Urinary bladder (tissue), 4 donors: ENCODE data around the gene RAMACL. TPM values are rescaled to one million over a fixed set of nuclear protein-coding genes. Genes with fewer than 3 reads are reported as not detected.
A peak's percentile ranks its signal among the peaks of the same experiment; 100 is the strongest.

Experiments used
- DNase-seq: peaks from one replicate; pipeline ENCODE4 v3.0.0-alpha.2; 2015; ENCODE audit errors: extremely low spot score
- H3K27ac ChIP-seq: one replicate; pipeline ENCODE4 v1.5.1; 2013; ENCODE audit warnings: low read depth, mild to moderate bottlenecking, moderate library complexity
- H3K36me3 ChIP-seq: one replicate; pipeline ENCODE4 v1.6.1; 2013; ENCODE audit warnings: mild to moderate bottlenecking, moderate library complexity; ENCODE audit not compliant: insufficient read depth
- H3K4me1 ChIP-seq: one replicate; pipeline ENCODE4 v1.6.1; 2013; ENCODE audit warnings: mild to moderate bottlenecking, moderate library complexity; ENCODE audit not compliant: insufficient read depth
- H3K4me3 ChIP-seq: one replicate; pipeline ENCODE4 v1.5.1; 2013; ENCODE audit warnings: low read depth, low read length
- WGBS: extraction: QIAGEN DNeasy Blood & Tissue Kit; methylation state at CpG from one replicate; pipeline ENCODE4 v1.1.7; 2013; 5-methylcytosine and 5-hydroxymethylcytosine counted together
- polyA plus RNA-seq: library from polyadenylated mRNA; stranded (reverse); fragments of 200-250 nt; gene quantifications from one replicate; pipeline ENCODE4 v1.2.3, GENCODE V29; 2013
- total RNA-seq: library from RNA; depleted of rRNA; stranded (reverse); fragments of >200 nt; gene quantifications from one replicate; pipeline ENCODE4 v1.2.3, GENCODE V29; 2014
- donor health status: healthy with polysubstance abuse.
- donor health status: healthy.

RAMACL gene
- total and polyA plus RNA-seq, 2 donors, result 0.37 to 6.0 TPM

GRCh38 chr6:166624275-166624674, 37.8 kb upstream of the RAMACL start:
- no peaks in the 10 kb centered on the region for H3K36me3 ChIP-seq
- no peak overlapping the region for H3K4me3 ChIP-seq
- H3K4me1 ChIP-seq, result no peaks in the 10 kb centered on the region
- no peak for DNase-seq
- peak overlapping the region; percentile 35 for H3K27ac ChIP-seq
- WGBS, result 57% methylated on average over 4 of the region's 4 CpGs

GRCh38 chr6:166623318-166623717, 36.8 kb upstream of the RAMACL start:
- no peaks in the 10 kb centered on the region for H3K36me3 ChIP-seq
- peak overlapping the region; percentile 0 for H3K27ac ChIP-seq
- 87% methylated on average over 5 of the region's 5 CpGs for WGBS
- DNase-seq, result no peak
- no peaks in the 10 kb centered on the region for H3K4me1 ChIP-seq
- H3K4me3 ChIP-seq, result no peak overlapping the region

- Histone ChIP-seq H3K36me3 (no peaks in the 10 kb centered on the region), H3K27ac (no peak overlapping the region), H3K4me3 (no peak overlapping the region), H3K4me1 (no peaks in the 10 kb centered on the region)
- WGBS, result 77% methylated on average over 6 of the region's 6 CpGs
- no peak for DNase-seq
These were observed 34.6 kb upstream of the RAMACL start for GRCh38 chr6:166621114-166621540.

- no peak overlapping the region for H3K27ac ChIP-seq
- DNase-seq, result no peak
- H3K4me1 ChIP-seq, result no peaks in the 10 kb centered on the region
- WGBS, result 61% methylated on average over 8 of the region's 8 CpGs
- no peak overlapping the region for H3K4me3 ChIP-seq
- no peaks in the 10 kb centered on the region for H3K36me3 ChIP-seq
These were observed 34.1 kb upstream of the RAMACL start for GRCh38 chr6:166620478-166621113.

- H3K4me3 ChIP-seq, result no peak overlapping the region
These were observed 33.4 kb upstream of the RAMACL start for GRCh38 chr6:166619912-166620311.

GRCh38 chr6:166618866-166619761, 32.6 kb upstream of the RAMACL start:
- Histone ChIP-seq H3K27ac (peak overlapping the region; percentile 79), H3K4me1 (no peaks in the 10 kb centered on the region)
- WGBS, result 92% methylated on average over 27 of the region's 27 CpGs

More at GRCh38 chr6:166619912-166620311, 33.4 kb upstream of the RAMACL start:
- Histone ChIP-seq H3K36me3 (no peaks in the 10 kb centered on the region), H3K4me1 (no peaks in the 10 kb centered on the region), H3K27ac (no peak overlapping the region)
- DNase-seq, result peak; percentile 45
- 20% methylated on average over 3 of the region's 3 CpGs for WGBS

GRCh38 chr6:166618251-166618650, 31.8 kb upstream of the RAMACL start:
- Histone ChIP-seq H3K4me1 (no peaks in the 10 kb centered on the region), H3K36me3 (no peaks in the 10 kb centered on the region), H3K27ac (no peak overlapping the region), H3K4me3 (no peak overlapping the region)
- no peak for DNase-seq
- WGBS, result 95% methylated on average over 4 of the region's 4 CpGs

More at GRCh38 chr6:166618866-166619761, 32.6 kb upstream of the RAMACL start:
- no peak for DNase-seq
- no peak overlapping the region for H3K4me3 ChIP-seq
- no peaks in the 10 kb centered on the region for H3K36me3 ChIP-seq

GRCh38 chr6:166617359-166617758, 30.9 kb upstream of the RAMACL start:
- Histone ChIP-seq H3K4me3 (no peak overlapping the region), H3K4me1 (no peaks in the 10 kb centered on the region), H3K36me3 (no peaks in the 10 kb centered on the region), H3K27ac (no peak overlapping the region)
- DNase-seq, result no peak
- WGBS, result 86% methylated on average over 7 of the region's 7 CpGs

GRCh38 chr6:166616261-166617238, 30.1 kb upstream of the RAMACL start:
- 92% methylated on average over 22 of the region's 22 CpGs for WGBS
- H3K36me3 ChIP-seq, result no peaks in the 10 kb centered on the region
- H3K4me1 ChIP-seq, result no peaks in the 10 kb centered on the region
- no peak overlapping the region for H3K4me3 ChIP-seq
- no peak for DNase-seq
- H3K27ac ChIP-seq, result no peak overlapping the region

- no peak for DNase-seq
- 87% methylated on average over 21 of the region's 21 CpGs for WGBS
- no peaks in the 10 kb centered on the region for H3K4me1 ChIP-seq
- H3K36me3 ChIP-seq, result no peaks in the 10 kb centered on the region
- no peak overlapping the region for H3K4me3 ChIP-seq
- H3K27ac ChIP-seq, result no peak overlapping the region
These were observed 28.7 kb upstream of the RAMACL start for GRCh38 chr6:166615059-166615770.

- WGBS, result 85% methylated on average over 10 of the region's 10 CpGs
- H3K36me3 ChIP-seq, result no peaks in the 10 kb centered on the region
- no peaks in the 10 kb centered on the region for H3K4me1 ChIP-seq
- H3K4me3 ChIP-seq, result no peak overlapping the region
- no peak overlapping the region for H3K27ac ChIP-seq
- DNase-seq, result no peak
These were observed 28.1 kb upstream of the RAMACL start for GRCh38 chr6:166614589-166614988.

GRCh38 chr6:166614171-166614583, 27.7 kb upstream of the RAMACL start:
- H3K36me3 ChIP-seq, result no peaks in the 10 kb centered on the region
- no peaks in the 10 kb centered on the region for H3K4me1 ChIP-seq
- DNase-seq, result no peak
- WGBS, result 62% methylated on average over 12 of the region's 12 CpGs
- H3K27ac ChIP-seq, result no peak overlapping the region
- no peak overlapping the region for H3K4me3 ChIP-seq

GRCh38 chr6:166613027-166613426, 26.5 kb upstream of the RAMACL start:
- no peaks in the 10 kb centered on the region for H3K36me3 ChIP-seq
- H3K4me1 ChIP-seq, result no peaks in the 10 kb centered on the region
- WGBS, result 83% methylated on average over 7 of the region's 7 CpGs
- no peak overlapping the region for H3K4me3 ChIP-seq
- no peak overlapping the region for H3K27ac ChIP-seq
- no peak for DNase-seq
